NCI-H187 (cell line): ENCODE measurements around the gene PTPN3.
A peak's percentile ranks its signal among the peaks of the same experiment; 100 is the strongest.

Experiments used
- DNase-seq, 2 experiments: peaks; one replicate each; lab custom pipeline; 2025; lab: John Stamatoyannopoulos, UW

The PTPN3 gene

GRCh38 chr9:109451311-109452025 is 46.6 kb downstream of the PTPN3 start:
- DNase-seq = no peak

DNA sequence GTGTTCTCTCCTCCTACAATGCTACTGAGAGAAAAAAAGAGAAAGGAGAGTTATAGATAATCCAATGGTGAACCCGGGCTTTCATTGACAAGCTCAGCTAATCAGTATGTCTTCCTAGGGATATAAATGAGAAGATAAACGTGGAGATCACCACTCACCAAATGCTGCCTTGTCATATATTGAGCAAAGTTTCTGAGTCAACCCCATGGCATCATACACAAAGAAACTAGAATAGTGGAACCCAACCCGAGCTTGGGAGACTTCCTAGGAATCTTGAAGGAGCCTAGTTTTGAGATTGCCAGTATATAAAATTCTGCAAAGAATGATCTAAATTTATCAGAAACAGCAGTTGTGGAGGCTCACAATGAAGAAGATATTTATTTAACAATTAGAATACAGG is 47.8 kb downstream of the PTPN3 start:
- no peak for DNase-seq

GRCh38 chr9:109449036-109449798 is 48.9 kb downstream of the PTPN3 start:
- DNase-seq = no peak

- no peak for DNase-seq
Observed at GRCh38 chr9:109448223-109448622, 49.9 kb downstream of the PTPN3 start.

DNA sequence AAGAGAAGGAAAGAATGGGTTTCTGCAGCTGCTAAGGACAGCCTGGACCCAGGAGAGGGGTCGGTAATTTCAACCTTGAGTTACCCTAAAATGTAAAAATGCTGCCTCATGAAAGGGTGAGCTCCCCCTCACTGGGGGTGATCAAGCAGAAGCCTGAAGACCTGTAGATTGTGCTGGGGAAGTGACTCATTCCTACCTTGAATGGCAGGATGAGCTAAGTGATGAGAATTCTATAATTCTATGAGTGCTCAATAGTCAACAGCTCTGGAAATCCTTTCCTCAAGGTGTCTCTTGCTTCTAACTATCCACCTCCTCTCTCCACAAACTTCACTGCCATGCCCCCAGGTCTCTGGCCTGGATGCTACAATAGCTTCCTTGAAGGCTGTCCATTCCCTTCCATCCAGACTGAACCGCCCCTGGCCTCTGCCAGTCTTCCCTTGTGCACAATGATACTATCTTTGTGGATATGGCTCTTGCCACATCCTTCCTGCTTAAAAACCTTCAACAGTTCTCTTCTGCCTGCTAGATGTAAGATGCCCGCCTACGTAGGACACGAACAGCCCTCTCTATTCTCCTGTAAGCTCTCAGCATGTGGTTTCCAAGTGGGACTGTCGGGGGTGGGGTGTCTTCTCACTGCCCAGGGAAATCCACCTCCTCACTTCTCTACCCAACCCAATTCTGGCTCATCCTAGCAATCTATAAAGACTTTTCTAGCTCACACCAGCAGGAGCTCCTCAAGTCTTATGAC is 50.6 kb downstream of the PTPN3 start:
- no peak for DNase-seq

- no peak for DNase-seq
Observed at GRCh38 chr9:109444771-109445320, 53.3 kb downstream of the PTPN3 start.

GRCh38 chr9:109442716-109443115 is 55.4 kb downstream of the PTPN3 start:
- no peak for DNase-seq

DNA sequence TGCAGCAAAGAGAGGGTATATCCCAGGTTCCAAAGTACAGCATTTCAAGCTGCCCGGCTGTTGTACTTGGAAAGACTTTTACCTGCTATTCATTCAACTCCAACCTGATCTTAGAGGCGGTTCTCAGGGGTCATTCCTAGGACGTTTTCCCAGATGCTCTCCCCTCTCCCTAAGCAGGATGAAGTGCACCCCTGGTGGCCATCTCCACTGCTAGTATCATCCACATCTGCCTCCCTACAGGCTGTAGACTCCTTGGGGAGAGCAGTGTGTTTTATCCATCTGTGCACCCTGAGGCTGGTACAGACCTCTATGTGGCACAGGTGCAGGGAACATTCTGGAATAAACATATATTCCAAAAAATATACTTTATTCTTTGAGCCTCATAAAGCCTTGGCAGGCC is 56.8 kb downstream of the PTPN3 start:
- no peak for DNase-seq

- DNase-seq = peak in 1 of 2 experiments; percentile 22
Observed at GRCh38 chr9:109440797-109441287, 57.3 kb downstream of the PTPN3 start.

GRCh38 chr9:109440117-109440515 is 58.0 kb downstream of the PTPN3 start:
- no peak for DNase-seq

- DNase-seq = no peak
Observed at GRCh38 chr9:109439378-109440116, 58.6 kb downstream of the PTPN3 start.

GRCh38 chr9:109437286-109437685 is 60.8 kb downstream of the PTPN3 start:
- no peak for DNase-seq

DNA sequence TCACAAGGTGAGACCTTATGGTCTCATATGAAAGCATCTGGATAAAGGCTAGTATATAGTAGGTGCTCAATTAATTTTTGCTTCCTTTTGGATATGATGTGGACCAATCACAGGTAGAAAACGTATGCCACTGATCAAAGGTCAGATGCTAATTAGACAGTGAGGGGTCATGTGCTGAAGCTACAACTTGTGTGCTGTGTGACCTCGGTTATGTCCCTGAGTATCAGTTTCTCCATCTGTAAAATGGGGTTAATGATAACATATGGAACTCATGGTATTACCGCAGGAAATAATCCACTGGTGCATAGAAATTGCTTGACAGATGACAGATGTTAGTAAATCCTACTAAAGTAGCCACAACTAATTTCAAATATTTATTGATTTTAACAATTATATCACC is 62.0 kb downstream of the PTPN3 start:
- no peak for DNase-seq

DNA sequence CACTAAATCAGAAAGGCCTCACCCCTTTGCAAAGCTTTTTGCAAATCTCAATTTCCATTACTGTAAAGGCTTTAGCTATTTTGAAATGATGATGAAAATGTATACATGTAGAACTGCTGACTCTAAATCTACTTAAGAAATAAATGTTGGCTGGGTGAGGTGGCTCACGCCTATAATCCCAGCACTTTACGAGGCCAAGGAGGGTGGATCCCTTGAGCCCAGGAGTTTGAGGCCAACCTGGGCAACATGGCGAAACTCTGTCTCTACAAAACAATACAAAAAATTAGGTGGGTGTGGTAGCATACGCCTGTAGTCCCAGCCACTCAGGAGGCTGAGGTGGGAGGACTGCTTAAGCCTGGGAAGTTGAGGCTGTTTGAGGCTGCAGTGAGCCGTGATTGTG is 64.6 kb downstream of the PTPN3 start:
- DNase-seq = no peak

DNA sequence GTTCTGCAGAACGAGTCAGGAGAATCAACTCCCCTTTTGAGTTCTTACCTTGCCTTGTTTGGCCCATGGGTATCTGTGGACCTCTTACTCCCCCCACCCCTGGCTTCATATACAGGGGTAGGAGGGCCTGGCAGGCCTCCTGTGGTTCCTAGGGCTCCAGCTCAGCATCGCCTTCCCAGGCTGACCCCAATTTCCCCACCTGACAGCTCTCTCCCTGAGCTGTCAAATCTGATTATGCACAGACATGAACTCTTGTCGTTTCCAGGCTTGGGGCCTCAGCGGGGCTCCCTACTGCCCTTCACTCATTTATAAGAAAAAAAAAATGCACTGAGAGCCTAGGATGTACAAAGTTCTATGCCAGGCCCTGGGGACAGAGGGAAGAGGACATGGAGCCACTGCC is 67.9 kb downstream of the PTPN3 start:
- DNase-seq = no peak

GRCh38 chr9:109428854-109429253 is 69.3 kb downstream of the PTPN3 start:
- no peak for DNase-seq

- no peak for DNase-seq
Observed at GRCh38 chr9:109427886-109428285, 70.2 kb downstream of the PTPN3 start.

- no peak for DNase-seq
Observed at GRCh38 chr9:109426626-109427402, 71.3 kb downstream of the PTPN3 start.

DNA sequence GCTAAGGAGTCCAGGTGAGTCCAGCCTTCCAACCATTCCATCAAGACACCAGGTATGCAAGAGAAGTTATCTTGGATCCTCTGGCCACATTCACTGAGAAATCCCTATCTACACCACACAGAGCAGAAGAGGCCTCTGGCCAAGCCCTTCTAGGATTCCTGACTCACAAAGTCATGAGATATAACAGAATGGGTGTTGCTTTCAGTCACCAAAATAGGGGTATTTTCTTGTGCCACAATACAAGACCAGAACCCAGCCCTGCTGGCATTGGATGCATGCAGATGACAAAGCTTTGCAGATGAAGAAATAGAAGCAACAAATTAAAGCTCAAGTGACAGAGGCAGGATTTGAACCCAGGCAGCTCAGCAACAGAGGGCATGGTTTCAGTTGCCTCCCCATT is 73.5 kb downstream of the PTPN3 start:
- DNase-seq = no peak

DNA sequence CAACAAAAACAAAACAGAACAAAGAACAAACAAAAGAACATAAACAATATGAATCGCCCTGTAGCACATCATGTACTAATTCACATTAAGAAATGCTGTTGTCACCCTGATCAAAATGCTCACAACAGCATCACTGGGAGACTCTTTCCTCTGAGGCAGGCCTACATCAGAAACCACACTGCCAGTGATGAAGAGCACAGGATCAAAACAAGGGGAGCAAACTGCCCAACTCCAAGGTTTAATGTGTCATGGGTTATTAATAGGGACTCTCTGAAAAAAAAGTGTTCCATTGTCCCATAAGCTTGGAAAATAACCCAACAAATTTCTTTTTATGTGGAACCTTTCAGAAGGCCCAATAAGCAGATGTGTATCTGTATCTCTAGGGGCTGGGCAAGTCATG is 74.2 kb downstream of the PTPN3 start:
- no peak for DNase-seq

DNA sequence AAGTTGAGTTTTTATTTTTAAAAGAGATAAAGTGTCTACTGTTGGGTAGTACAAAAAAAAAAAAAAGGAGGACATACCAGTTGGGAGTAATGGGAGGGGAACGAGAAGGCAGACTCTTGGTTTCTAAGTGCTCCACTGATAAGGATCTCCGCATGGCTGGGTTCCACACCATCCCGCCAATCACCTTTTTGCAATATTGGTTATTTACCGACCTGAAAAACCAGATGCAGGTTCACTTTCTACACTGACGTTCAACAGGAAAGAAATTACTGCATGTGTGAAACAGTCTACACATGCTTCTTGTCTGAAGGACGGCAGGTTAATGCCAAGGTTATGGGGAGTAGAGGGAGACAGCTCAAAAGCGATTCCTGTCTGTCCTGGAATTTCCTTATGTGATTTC is 75.5 kb downstream of the PTPN3 start:
- no peak for DNase-seq
